Ovary (tissue), 9 donors: ENCODE data around the gene SFI1. TPM values are rescaled to one million over a fixed set of nuclear protein-coding genes. Genes with fewer than 3 reads are reported as not detected.

Experiments
- DNase-seq, 5 donors: peaks; one replicate each; pipeline ENCODE4 v3.0.0-alpha.2; 2019 to 2020
- H3K27ac ChIP-seq, 2 donors: fragments of 200-600 bp; one replicate each; pipeline versions ENCODE4 v1.5.1 to v1.8.0; 2019 to 2022
- H3K27me3 ChIP-seq: fragments of 200-600 bp; one replicate; pipeline ENCODE4 v1.8.0; 2022
- H3K36me3 ChIP-seq: fragments of 200-600 bp; sonication (generic); one replicate; pipeline ENCODE4 v1.5.1; 2019
- H3K4me1 ChIP-seq: one replicate; pipeline ENCODE4 v1.8.1; 2013; ENCODE audit warnings: mild to moderate bottlenecking, moderate library complexity; ENCODE audit not compliant: insufficient read depth
- H3K4me3 ChIP-seq: fragments of 200-600 bp; sonication (generic); one replicate; pipeline ENCODE4 v1.5.1; 2017
- H3K9me3 ChIP-seq, 2 donors: fragments of 200-600 bp in 1 of 2; sonication (generic) in 1 of 2; one replicate each; pipeline versions ENCODE4 v1.5.1 to v1.8.1; 2013 to 2019; ENCODE audit warnings: mild to moderate bottlenecking in 1 of 2, moderate library complexity in 1 of 2
- EP300 ChIP-seq: sonication (generic); formaldehyde crosslinking; IDR thresholded peaks from one replicate; pipeline ENCODE4 v1.6.1; 2017; ENCODE audit warnings: antibody characterized with exemption
- POLR2A ChIP-seq: fragments of 450-650 bp; IDR thresholded peaks from one replicate; pipeline ENCODE4 v1.6.1; 2017; ENCODE audit warnings: antibody characterized with exemption, mild to moderate bottlenecking, moderate library complexity
- WGBS, 3 donors: extraction: QIAGEN DNeasy Blood & Tissue Kit in 1 of 3; methylation state at CpG; one replicate each; pipeline versions ENCODE4 v1.1.5 to v1.1.7; 2013 to 2017; 5-methylcytosine and 5-hydroxymethylcytosine counted together
- intact Hi-C, 4 donors: fragments of 100-400 bp; cut with DNase I; formaldehyde crosslinking; loops; one replicate each; pipeline versions ENCODE4 v1.11.0 to v1.15.1; 2022 to 2023
- polyA plus RNA-seq, 2 donors: library from polyadenylated mRNA; stranded (reverse); fragments of 200-250 nt in 1 of 2; fragments of 350-450 nt in 1 of 2; fragmentation: Illumina TruSeq in 1 of 2; extraction: RNeasy Lipid Tissue Mini Kit (QIAGEN cat#74804) in 1 of 2; gene quantifications; one replicate each; pipeline ENCODE4 v1.2.3, GENCODE V29; 2013 to 2014
- total RNA-seq, 7 donors: library from RNA; depleted of rRNA in 2 of 7; stranded (reverse); fragments of >200 nt in 2 of 7; fragmentation: NEBNext Ultra II Directional in 3 of 7; extraction: Animal tissue kit (Norgen Biotek cat#: 25700) in 3 of 7; gene quantifications; one replicate each; pipeline versions ENCODE4 v1.1.0 to v1.2.4, GENCODE V29; 2016 to 2023
- TF ChIP-seq, protein P1 (sequence below), 3 donors: fragments of 450-650 bp in 2 of 3; fragments of 200-600 bp in 1 of 3; IDR thresholded peaks; one replicate each; pipeline versions ENCODE4 v1.5.1 to v1.8.0; 2016 to 2022; ENCODE audit warnings: antibody characterized with exemption in 3 of 3, mild to moderate bottlenecking in 1 of 3
- donor health status: DM: no; HTN: no; CAD: no; lungs with moderate emphysema.
- donor health status: DM: no; HTN: no; CAD: no.
- donor health status: Bipolar disorder and iron deficiency.
- donor health status: DM: yes; HTN: yes; CAD: no.
- donor health status: DM: no; HTN: no; CAD: no.
- donor health status: DM: yes; HTN: yes; CAD: no.

The SFI1 gene
- total and polyA plus RNA-seq, 9 donors: 10.8 to 33.9 (median 25.2) TPM

DNA sequence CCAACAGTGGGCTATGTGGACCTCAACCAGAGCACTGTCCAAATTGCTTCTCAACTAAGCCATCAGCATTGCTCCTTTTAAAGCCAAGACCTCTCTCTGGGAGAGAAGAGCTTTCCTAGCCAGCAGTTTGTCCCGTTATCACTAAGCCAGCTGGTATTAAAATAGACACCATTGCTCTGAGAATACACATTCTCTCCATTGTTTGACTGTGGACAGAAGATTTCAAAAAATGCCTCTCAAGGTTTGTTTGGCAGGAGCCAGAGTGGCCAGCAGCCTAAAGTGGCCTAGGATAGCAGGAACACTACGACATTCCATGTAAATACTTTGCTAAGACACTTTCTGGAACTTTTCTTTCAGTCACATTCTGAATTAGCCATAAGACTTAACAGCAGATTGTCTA lies 48.0 kb upstream of the SFI1 start:
- intact Hi-C loops: no loop called here
- Histone ChIP-seq H3K36me3 (no peaks in the 10 kb centered on the region), H3K4me1 (peaks cover 2% of the 10 kb centered on the region), H3K4me3 (no peak overlapping the region), H3K27ac (no peak overlapping the region), H3K27me3 (no peaks in the 10 kb centered on the region), H3K9me3 (no peaks in the 10 kb centered on the region)
- DNase-seq: no peak
- TF ChIP-seq EP300: no peak
- no peak for TF ChIP-seq POLR2A
- TF ChIP-seq, protein P1, sequence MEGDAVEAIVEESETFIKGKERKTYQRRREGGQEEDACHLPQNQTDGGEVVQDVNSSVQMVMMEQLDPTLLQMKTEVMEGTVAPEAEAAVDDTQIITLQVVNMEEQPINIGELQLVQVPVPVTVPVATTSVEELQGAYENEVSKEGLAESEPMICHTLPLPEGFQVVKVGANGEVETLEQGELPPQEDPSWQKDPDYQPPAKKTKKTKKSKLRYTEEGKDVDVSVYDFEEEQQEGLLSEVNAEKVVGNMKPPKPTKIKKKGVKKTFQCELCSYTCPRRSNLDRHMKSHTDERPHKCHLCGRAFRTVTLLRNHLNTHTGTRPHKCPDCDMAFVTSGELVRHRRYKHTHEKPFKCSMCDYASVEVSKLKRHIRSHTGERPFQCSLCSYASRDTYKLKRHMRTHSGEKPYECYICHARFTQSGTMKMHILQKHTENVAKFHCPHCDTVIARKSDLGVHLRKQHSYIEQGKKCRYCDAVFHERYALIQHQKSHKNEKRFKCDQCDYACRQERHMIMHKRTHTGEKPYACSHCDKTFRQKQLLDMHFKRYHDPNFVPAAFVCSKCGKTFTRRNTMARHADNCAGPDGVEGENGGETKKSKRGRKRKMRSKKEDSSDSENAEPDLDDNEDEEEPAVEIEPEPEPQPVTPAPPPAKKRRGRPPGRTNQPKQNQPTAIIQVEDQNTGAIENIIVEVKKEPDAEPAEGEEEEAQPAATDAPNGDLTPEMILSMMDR (IDR thresholded peaks at IDR 0.05): no peak
- WGBS, 3 donors: 22 to 51% (median 27%) methylated on average over 2 of the region's 2 CpGs

DNA sequence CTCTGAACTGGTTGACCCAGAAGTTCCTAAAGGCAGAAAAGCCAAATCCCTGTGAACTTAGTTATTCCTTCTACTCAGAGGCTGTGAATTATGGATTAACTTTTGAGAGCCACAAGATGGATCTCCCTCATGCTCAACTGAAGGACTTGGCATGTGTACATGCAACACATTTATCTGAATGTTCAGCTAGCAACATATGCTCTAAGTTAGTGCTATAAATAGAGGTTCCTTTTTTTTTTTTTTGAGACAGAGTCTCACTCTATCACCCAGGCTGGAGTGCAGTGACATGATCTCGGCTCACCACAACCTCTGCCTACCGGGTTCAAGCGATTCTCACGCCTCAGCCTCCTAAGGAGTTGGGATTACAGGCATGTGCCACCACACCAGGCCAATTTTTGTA lies 46.8 kb upstream of the SFI1 start:
- Histone ChIP-seq H3K36me3 (no peaks in the 10 kb centered on the region), H3K27ac (no peak overlapping the region), H3K27me3 (no peaks in the 10 kb centered on the region), H3K4me1 (no peaks in the 10 kb centered on the region), H3K9me3 (no peaks in the 10 kb centered on the region), H3K4me3 (no peak overlapping the region)
- 90 to 96% (median 91%) methylated on average over 4 of the region's 4 CpGs for WGBS, 3 donors
- TF ChIP-seq, protein P1 (IDR thresholded peaks at IDR 0.05): no peak
- TF ChIP-seq POLR2A (no peak), EP300 (no peak)
- DNase-seq: no peak
- intact Hi-C loops: no loop called here

DNA sequence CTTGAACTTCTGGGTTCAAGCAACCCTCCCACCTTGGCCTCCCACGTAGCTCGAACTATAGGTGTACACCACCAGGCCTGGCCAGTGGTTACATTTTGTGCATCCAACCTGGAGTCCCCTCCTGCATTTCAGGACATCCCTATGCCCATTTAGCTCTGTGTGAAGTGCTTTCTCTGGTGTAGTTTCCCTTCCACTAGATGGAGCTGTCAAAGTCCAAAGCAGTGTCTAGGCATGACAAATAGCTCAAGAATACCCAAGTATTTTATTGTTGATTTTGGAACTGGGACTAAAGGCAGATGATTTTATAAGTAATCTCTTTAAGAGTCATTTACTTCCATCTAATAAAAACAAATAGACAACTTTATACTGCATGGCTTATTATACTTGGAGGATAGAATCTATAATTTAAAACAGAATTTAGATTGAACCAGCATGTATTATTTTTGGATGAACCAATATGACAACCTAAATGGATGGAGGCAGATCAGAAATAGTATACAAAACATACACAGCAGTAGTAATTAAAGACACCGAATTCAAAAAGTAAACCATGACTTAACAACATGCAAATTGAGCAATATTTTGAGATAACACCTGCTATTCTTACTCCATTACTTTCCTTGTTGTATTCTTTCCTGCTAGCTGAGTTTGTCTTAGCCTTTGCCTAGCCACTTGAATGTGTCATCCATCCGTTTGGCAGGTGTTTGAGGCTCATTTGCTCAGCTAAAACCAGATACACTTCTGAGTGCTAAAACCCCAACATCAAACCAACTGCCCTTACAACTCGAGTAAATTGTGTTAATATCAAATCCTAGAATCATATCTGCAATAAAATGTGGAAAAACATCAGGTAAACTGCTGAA lies 44.4 kb upstream of the SFI1 start:
- no peaks in the 10 kb centered on the region for H3K27me3 ChIP-seq
- no peaks in the 10 kb centered on the region for H3K9me3 ChIP-seq
- no peaks in the 10 kb centered on the region for H3K4me1 ChIP-seq
- WGBS, 3 donors: 76 to 85% (median 77%) methylated on average over 5 of the region's 5 CpGs
- intact Hi-C loops: no loop called here
- no peak for DNase-seq
- no peak overlapping the region for H3K4me3 ChIP-seq
- no peaks in the 10 kb centered on the region for H3K36me3 ChIP-seq
- no peak overlapping the region for H3K27ac ChIP-seq
- TF ChIP-seq, protein P1 (IDR thresholded peaks at IDR 0.05): no peak
- no peak for TF ChIP-seq EP300
- TF ChIP-seq POLR2A: no peak

DNA sequence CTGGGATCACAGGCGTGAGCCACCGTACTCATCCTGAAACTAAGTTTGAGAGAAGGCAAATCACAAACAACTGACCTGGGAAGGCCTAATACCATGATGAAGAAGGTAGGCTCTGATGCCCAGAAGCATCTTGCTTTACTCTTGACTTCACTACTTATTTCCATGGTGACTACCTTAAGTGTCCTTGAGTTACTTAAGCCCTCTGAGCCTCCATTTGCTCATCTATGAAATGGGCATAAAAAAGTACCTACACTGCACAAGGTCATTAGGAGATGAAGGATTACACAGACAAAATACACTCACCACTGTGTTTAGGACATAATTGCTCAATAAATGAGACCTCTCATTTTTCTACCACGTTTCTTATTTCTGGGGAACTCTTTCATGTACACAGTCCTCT lies 34.6 kb upstream of the SFI1 start:
- Histone ChIP-seq H3K36me3 (no peaks in the 10 kb centered on the region), H3K4me3 (no peak overlapping the region), H3K27me3 (no peaks in the 10 kb centered on the region), H3K4me1 (no peaks in the 10 kb centered on the region), H3K9me3 (no peaks in the 10 kb centered on the region), H3K27ac (no peak overlapping the region)
- intact Hi-C loops: no loop called here
- WGBS, 3 donors: 92 to 97% (median 96%) methylated on average over 3 of the region's 3 CpGs
- DNase-seq: no peak
- TF ChIP-seq, protein P1 (IDR thresholded peaks at IDR 0.05): no peak
- TF ChIP-seq EP300: no peak
- TF ChIP-seq POLR2A: no peak
